Stimulated activated CD4-positive, alpha-beta T cell treated with anti-CD3 and anti-CD28 coated beads, Interleukin-2, amount 100 ng/mL, for 4 hours (primary cell): ENCODE results near the gene ELL.

ENCODE experiments used
- DNase-seq: peaks from one replicate; pipeline ENCODE4 v3.0.0-alpha.2; 2020; ENCODE audit warnings: low read depth

Gene ELL

GRCh38 chr19:18469069-18469846, 52.6 kb downstream of the ELL start:
- DNase-seq, result peak; percentile 21

DNA sequence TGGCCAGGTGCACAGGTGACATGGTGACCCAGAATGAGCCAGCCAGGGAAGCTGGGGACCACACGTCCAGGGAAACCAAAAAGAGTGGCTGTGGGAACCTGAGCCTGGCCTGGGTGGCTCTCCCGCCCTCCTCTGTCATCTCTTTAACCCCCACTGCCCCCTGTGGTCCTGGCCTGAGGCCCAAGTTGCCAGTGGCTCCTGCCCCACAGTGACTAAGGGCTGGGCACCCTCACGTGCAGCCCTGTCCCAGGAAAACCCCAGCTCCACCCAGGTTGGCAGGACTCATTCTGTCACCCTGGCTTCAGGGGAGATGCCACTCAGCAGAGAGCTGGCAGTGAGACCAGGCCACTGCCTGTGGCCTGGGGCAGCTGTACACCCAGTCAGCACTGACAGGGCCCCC, 53.4 kb downstream of the ELL start:
- DNase-seq, result no peak

DNA sequence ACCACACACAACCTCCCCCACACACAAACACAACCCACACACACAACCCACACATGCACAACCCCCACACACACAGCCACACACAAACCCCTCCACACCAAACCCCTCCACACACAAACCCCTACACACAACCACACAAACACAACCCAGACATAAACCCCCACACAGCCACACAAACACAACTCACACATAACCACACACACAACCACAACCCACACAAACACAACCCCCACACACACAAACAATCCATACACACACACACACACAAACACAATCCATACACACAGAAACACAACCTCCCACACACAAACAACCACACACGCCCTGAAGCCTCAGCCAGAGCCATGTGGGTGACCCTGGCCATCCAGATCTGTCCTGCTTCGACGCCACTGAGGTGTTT, 53.9 kb downstream of the ELL start:
- no peak for DNase-seq

DNA sequence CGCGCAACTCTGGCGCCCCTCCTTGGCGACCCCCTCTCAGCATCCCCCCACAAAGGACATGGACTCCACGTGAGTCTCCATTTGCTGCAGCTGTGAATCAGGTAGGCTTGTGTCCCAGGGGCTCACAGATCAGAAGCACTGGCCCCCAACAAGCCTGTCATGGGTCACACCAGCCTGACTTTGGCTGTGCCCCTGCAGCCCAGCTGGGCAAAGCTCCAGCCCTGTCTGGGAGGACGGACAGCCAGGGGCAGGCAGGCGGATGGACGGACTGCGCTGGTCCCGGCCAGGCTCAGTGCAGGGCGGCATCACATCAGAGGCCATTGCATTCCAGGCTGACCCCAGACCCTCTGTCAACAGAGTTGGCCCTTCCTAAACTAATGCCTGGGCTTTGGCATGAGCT, 55.5 kb downstream of the ELL start:
- no peak for DNase-seq

GRCh38 chr19:18465964-18466339, 55.9 kb downstream of the ELL start:
- no peak for DNase-seq

DNA sequence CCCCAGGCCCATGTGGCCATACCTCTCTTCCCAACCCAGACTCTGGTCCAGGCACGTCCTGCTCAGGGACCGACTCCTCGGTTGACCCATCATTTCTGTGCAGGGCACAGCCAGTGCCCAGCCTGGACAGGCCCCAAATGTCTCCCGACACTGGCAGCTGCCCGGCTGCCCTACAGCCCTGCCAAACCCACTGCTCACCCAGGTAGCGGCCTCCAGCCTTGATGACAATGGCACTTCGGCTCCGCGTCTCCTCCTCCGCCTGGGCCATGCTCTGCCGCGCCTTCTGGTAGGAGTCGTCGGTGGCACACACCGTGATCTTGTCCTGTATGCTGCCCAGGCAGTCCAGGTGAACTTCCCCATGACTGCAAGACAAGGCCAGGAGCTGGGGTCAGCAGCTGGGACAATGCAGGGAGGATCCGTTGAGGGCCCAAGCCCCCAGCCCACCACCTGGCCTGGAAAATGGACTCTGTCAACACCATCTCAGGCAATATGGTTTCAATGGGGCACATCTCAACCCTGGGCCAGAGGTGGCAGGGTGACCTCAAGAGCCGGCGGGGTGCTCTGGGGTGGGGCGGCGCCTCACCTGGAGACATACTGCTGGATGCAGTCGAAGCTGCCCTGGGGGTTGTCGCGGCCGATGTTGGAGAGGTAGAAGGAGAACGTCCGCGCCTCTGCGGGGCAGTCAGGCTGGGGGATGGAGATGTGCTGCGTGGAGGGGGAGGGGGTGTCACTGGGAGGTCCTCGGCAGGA, 56.5 kb downstream of the ELL start:
- no peak for DNase-seq

GRCh38 chr19:18464646-18465045, 57.2 kb downstream of the ELL start:
- DNase-seq, result no peak

DNA sequence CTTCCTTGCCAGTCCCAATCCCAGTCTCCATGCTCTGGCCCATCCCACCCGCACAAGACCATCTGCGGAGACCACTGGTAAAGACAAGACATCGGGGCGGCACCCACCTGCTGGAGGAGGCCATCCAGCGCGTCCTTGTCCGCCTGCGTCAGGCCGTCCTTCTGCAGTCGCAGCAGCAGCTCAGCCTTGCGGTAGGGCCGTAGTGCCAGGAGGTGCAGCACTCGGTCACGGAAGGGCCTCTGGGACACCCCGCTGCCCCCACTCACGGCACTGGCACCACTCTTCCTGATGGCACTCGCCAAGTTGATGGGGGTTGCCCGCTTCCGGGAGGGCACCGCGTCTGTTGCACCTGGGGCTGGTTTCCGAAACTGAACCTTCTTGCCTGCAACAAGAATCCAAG, 60.4 kb downstream of the ELL start:
- DNase-seq, result no peak

DNA sequence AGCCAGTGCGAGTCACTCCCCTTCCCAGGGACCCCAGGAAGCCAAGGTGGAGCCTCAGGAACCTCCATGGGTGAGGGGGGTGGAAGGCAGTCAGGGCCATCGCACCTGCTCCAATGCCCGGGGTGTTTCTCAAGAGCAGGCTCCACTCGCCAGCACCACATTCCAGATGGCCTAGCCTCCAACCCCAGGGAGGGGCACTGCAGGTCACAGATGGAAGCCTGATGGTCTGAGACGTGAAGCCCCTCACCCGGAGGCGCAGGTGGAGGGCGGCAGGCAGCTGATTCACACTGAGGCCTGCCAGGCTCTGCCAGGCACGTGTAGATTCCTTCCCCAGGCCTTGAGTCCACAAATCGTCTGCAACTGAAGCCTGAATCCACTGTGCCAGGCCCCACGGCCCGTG, 61.0 kb downstream of the ELL start:
- no peak for DNase-seq

GRCh38 chr19:18457483-18458331, 64.2 kb downstream of the ELL start:
- no peak for DNase-seq

DNA sequence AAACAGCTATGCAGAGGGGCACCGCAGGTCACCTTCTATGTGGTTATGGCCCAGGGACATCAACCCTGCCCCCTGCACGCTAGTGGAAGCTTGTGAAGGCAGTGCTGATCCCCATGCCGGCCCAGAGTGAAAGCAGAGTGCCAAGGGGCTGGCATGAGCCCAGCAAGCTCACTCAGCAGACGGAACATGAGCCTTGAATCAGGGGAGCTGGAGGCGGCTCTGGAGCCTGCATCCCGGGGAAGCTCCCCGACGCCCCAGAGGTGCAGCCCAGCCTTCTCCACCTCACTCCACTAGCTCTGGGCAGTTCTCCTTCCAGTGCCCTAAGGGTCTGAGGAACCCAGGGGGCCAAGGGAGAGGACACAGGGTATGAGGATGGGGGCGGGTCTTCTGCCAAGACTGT, 64.9 kb downstream of the ELL start:
- no peak for DNase-seq

- DNase-seq, result no peak
Measured at GRCh38 chr19:18456279-18456678, 65.6 kb downstream of the ELL start.

DNA sequence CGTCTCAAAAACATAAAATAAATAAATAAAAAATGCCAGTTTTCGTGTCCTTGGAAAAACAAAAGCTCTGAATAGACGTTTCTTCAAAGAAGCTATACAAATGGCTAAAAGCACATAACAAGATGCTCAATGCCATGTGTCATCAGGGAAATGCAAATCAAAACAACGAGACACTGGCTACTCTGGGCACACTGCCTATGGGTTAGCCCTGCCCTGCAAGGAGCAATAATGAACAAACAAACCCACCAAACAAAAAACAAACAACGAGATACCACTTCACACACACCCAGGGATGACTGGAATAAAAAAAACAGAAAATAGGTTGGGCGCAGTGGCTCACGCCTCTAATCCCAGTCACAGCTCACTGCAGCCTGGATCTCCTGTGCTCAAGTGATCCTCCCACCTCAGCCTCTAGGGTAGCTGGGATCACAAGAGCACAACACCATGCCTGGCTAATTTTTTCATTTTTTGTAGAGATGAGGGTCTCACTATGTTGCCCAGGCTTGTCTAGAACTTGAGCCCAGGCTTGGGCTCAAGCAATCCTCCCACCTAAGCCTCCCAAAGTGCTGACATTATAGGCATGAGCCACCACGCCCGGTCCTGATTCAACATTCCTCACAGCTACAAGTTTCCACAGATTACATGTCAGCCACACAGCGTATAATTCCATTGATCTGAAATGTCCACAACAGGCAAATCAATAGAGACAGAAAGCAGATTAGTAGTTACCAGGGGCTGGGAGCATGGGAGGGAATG, 68.4 kb downstream of the ELL start:
- no peak for DNase-seq

DNA sequence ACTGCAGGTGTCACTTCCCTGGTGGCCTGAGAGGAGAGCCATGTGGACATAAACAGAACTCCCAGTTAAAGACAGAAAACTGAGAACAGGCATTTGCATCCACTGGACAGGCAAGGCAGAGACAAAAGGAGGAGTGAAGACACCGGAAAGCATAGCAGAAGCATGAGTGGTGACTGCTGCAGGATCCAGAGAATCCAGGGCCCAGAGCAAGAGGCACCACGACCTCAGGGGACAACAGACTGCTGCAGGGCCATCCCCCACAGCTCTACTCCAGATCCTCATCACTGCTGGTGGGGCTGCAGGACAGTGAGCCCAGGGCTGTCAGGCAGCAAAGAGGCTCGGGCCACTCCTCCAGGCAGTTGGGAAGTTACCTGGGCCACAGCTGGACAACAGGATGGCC, 69.5 kb downstream of the ELL start:
- no peak for DNase-seq

DNA sequence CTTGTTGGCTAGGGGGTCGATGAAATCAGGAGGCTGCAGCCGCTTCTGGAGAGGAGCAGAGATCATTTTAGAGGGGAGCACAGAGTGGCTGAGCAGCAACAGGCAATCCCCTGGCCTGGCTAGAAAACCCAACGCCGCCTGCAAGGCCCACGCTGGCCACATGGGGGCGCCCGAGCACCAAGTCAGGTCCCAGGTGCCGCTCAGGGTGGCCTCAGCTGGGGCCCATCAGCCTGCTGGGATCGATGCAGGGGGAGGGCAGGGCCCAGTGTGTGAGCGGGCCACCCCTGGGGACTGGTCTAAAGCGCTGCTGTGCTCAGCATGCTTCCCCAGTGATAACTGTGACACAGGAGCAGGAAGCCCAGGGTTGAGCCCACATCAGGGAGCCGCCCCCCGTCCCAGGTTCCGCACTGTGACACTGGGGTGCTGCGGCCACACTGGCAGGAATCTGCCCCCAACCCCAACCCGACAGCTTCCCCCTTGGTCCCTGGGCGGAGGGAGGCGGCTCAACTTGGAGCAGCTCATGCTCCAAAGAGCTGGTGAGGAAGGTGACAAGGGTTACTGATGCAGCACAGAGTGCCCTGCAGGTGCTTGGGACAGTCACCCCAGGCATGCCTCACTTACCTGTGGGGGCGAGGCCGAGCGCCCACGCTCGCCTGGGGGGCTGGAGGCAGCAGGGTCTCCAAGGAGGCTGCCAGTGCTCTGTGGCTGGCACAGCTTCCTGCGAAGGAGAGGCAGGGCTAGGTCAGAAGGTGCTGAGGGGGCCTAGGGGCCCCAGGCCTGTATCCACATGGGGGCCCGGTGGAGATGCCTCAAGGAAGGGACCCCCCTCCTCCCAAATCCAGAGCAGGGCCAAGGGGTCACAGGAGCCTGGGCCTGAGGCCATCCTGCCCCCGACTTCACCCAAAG, 70.7 kb downstream of the ELL start:
- peak; percentile 75 for DNase-seq

DNA sequence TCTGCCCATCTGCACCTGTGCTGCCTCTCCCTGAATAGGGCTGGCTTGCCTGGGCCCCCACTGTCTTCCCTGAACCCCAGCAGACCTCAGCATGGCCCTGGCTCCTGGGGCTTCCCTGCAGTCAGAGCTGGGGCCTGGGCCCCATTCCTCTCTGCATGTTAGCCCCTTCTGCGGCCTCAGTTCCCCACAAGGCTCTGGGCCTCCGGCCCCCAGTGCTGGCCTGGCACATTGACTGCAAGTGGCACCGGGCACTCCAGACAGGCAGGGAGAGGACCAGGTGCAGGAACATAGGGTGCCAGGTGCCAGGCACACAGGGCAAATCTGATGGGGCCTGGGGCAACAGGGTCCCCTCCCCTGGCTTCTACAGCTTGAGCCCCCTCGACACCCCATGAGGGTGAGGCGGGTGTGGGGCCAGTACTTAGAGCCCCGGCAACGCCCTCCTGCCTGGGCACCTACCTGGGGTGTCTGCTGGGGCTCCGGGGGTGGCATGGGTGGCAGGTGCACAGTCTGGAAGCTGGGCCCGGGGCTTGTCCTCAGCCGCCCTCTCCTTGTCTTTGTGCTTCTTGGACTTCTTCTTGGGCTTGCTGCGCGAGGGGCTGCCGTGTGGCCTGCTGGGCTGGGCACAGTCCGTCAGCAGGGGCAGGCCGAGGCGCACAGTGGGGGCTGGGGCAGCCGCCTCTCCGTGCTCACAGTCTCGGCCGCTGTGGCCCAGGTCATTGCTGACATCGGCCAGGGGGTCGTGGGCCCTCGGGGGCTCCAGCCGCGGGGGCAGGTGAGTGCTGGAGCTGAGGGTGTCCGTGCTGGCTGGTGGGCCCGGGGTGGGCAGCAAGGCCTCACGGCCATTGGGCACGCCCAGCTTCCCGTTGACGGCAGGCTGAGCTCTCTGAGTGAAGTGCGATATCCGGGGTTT, 71.6 kb downstream of the ELL start:
- DNase-seq, result no peak

DNA sequence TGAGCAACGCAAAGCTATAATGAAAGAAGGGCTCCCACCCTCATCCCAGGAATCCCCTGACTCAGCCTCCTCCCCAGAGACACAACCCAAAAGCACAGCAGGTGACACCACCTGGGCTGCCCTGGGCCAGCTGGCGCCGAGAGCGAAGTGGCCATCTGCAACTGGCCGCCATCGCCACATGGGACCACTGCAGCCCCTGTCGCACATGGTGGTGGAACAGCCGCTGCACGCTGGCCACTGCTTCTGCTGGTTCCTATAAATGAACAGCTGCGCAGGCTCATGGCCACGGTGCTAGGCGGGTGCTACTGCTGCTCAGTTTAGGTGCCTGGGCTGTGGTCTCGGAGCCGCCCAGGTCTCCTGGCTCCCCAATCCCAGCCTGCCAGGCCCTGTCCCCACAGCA, 72.3 kb downstream of the ELL start:
- no peak for DNase-seq

- DNase-seq, result no peak
Measured at GRCh38 chr19:18446811-18447359, 75.0 kb downstream of the ELL start.

GRCh38 chr19:18446145-18446810, 75.6 kb downstream of the ELL start:
- no peak for DNase-seq
